ENCODE measurements around the gene HLX. TPM values are rescaled to one million over a fixed set of nuclear protein-coding genes. Genes with fewer than 3 reads are reported as not detected.

The HLX gene
- total RNA-seq (2021; ENCODE audit: unreplicated experiment) (0.39 TPM), Bru-seq, nascent RNA (percentile 20 among the genes with signal in this experiment), BruChase-seq, experiment 1, labeled RNA remaining after a 2-hour chase (percentile 11 among the genes with signal in this experiment), BruChase-seq, experiment 2, labeled RNA remaining after a 6-hour chase (percentile 12 among the genes with signal in this experiment)
- polyA plus RNA-seq (2012; ENCODE audit: insufficient read length), result 0.44 TPM
- long read RNA-seq, result 0 reads

- in situ Hi-C loops (cut with HindIII; ENCODE audit: low pct_unique_long_range_greater_than_20kb, low sequenced_read_pairs), result no loop called here
- Histone ChIP-seq H3K4me1 (ENCODE audit: control insufficient read depth, insufficient read depth, low read length) (no peaks in the 10 kb centered on the region), H3K27ac (ENCODE audit: low read length) (no peak within 1 kb of the TSS), H3K4me3 (ENCODE audit: low read depth in 2 of 2, low read length in 2 of 2) (peak within 1 kb of the TSS; percentile 60 to 66), H3K9me3 (ENCODE audit: control insufficient read depth, insufficient read depth, low read depth, low read length) (no peaks in the 10 kb centered on the region), H3K36me3 (ENCODE audit: control insufficient read depth, insufficient read depth, low read length) (no peaks in the 10 kb centered on the region), H3K27me3 (ENCODE audit: control insufficient read depth, insufficient read depth, low read length) (peaks cover 13% of the 10 kb centered on the region)
- ChIA-PET POLR2A (no interaction called here), CTCF (interaction anchor here (0.5 to 0.7 kb wide), 6 partner anchors 11 to 1587 kb away, joined by 3 to 6 read pairs (median 3); no protein-coding TSS in a partner anchor)
- peak; percentile 30 for DNase-seq (ENCODE audit: low read depth, low spot score)
- ATAC-seq, result peak; percentile 90
- intact Hi-C loops (cut with micrococcal nuclease; ENCODE audit: unreplicated experiment), result no loop called here
- TF ChIP-seq SIN3A (IDR thresholded peaks at IDR 0.05; ENCODE audit: borderline replicate concordance, insufficient read depth, low read depth, low read length) (no peak), REST (IDR thresholded peaks at IDR 0.05; ENCODE audit: insufficient read depth in 1 of 2, low read depth in 2 of 2, low read length in 1 of 2) (no peak), POLR2AphosphoS5 (IDR thresholded peaks at IDR 0.05; ENCODE audit: low read depth, low read length) (no peak), CTCF (IDR thresholded peaks at IDR 0.05) (no peak), TCF7L2 (IDR thresholded peaks at IDR 0.05; ENCODE audit: low read depth, low read length) (no peak)
- no TSS peak for BruUV-seq (replicated peaks)
These were observed at the start of gene HLX for GRCh38 chr1:220879076-220879508. TSS of gene HLX (plus strand) at chr1:220879443. CDS start at chr1:220879858, 415 bp downstream.

- Histone ChIP-seq H3K4me3 (ENCODE audit: low read depth in 2 of 2, low read length in 2 of 2) (no peak overlapping the region), H3K27ac (ENCODE audit: low read length) (no peak overlapping the region), H3K36me3 (ENCODE audit: control insufficient read depth, insufficient read depth, low read length) (no peaks in the 10 kb centered on the region), H3K27me3 (ENCODE audit: control insufficient read depth, insufficient read depth, low read length) (no peaks in the 10 kb centered on the region; the same call in 1 of the 2 replicates), H3K9me3 (ENCODE audit: control insufficient read depth, insufficient read depth, low read depth, low read length) (no peaks in the 10 kb centered on the region), H3K4me1 (ENCODE audit: control insufficient read depth, insufficient read depth, low read length) (no peaks in the 10 kb centered on the region)
- TF ChIP-seq CTCF (IDR thresholded peaks at IDR 0.05) (no peak), TCF7L2 (IDR thresholded peaks at IDR 0.05; ENCODE audit: low read depth, low read length) (no peak), SIN3A (IDR thresholded peaks at IDR 0.05; ENCODE audit: borderline replicate concordance, insufficient read depth, low read depth, low read length) (no peak), REST (IDR thresholded peaks at IDR 0.05; ENCODE audit: insufficient read depth in 1 of 2, low read depth in 2 of 2, low read length in 1 of 2) (no peak), POLR2AphosphoS5 (IDR thresholded peaks at IDR 0.05; ENCODE audit: low read depth, low read length) (no peak)
- DNase-seq (ENCODE audit: low read depth, low spot score) (no peak), ATAC-seq (no peak)
- no TSS peak for BruUV-seq (replicated peaks)
- ChIA-PET POLR2A (no interaction called here), CTCF (no interaction called here)
- in situ Hi-C loops (cut with HindIII; ENCODE audit: low pct_unique_long_range_greater_than_20kb, low sequenced_read_pairs) (no loop called here), intact Hi-C loops (cut with micrococcal nuclease; ENCODE audit: unreplicated experiment) (no loop called here)
These were observed 45.8 kb upstream of the HLX start for GRCh38 chr1:220833436-220833835.
